Mucosa of stomach (tissue), 1 donor: ENCODE data around the gene NTM.

Source experiments
- H3K27me3 ChIP-seq: one replicate; pipeline ENCODE4 v1.7.0; 2013; ENCODE audit warnings: mild to moderate bottlenecking, low read length; ENCODE audit not compliant: control insufficient read depth, insufficient read depth
- H3K36me3 ChIP-seq: one replicate; pipeline ENCODE4 v1.7.0; 2013; ENCODE audit warnings: low read length; ENCODE audit not compliant: control insufficient read depth, insufficient read depth
- H3K4me1 ChIP-seq: one replicate; pipeline ENCODE4 v1.7.0; 2013; ENCODE audit warnings: mild to moderate bottlenecking, low read length; ENCODE audit not compliant: control insufficient read depth, insufficient read depth
- H3K4me3 ChIP-seq: one replicate; pipeline ENCODE4 v1.7.0; 2013; ENCODE audit warnings: low read length
- H3K9ac ChIP-seq: one replicate; pipeline ENCODE4 v1.7.0; 2013; ENCODE audit warnings: mild to moderate bottlenecking, low read length, moderate library complexity
- H3K9me3 ChIP-seq: one replicate; pipeline ENCODE4 v1.7.0; 2013; ENCODE audit warnings: mild to moderate bottlenecking, low read length, moderate library complexity; ENCODE audit not compliant: control insufficient read depth
- donor health status: Pancreatic carcinoma.

NTM gene

GRCh38 chr11:132154781-132155180, 784.4 kb downstream of the NTM start:
- Histone ChIP-seq H3K4me1 (no peaks in the 10 kb centered on the region), H3K27me3 (no peaks in the 10 kb centered on the region), H3K9ac (no peak overlapping the region), H3K4me3 (no peak overlapping the region), H3K9me3 (no peaks in the 10 kb centered on the region), H3K36me3 (no peaks in the 10 kb centered on the region)

DNA sequence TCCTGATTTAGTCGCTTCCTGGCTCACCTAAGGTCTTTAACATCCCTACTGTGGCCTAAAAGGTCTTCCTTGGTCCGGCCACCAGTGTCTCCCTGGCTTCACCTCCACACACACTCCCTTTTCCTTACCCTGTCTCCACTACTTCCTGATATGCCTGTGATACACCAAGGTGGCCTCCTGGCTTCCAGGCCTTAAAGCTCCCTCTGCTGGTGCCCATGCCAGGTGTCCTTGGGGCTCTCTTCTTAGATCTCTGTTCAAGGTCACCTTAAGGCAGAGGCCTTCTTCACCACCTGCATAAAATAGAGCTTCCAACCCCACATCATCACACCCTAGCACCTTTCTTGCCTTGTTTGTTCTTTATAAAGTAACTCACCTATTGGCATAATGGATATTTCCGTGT, 787.7 kb downstream of the NTM start:
- Histone ChIP-seq H3K9me3 (no peaks in the 10 kb centered on the region), H3K27me3 (no peaks in the 10 kb centered on the region), H3K4me1 (no peaks in the 10 kb centered on the region), H3K9ac (no peak overlapping the region), H3K36me3 (no peaks in the 10 kb centered on the region), H3K4me3 (no peak overlapping the region)

DNA sequence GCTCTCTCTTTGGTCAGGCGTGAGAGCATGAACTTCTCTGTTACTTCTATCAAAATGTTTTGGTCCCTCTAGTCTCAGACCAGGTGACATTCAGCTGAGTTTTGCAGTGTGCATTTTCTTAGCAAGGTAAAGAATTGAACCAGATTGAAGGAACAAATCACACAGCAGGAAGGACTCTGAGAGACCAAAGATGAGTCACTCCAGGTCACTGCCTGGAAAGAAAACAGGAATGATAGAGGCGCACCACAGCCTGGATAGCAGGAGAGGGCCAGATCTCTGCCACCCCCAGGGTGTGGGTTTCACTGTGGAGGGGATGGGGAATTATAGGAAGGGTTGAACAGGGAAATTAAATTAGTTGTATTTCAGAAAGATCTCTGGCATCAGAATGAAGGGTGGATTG, 788.3 kb downstream of the NTM start:
- Histone ChIP-seq H3K4me3 (no peak overlapping the region), H3K36me3 (no peaks in the 10 kb centered on the region), H3K9me3 (no peaks in the 10 kb centered on the region), H3K4me1 (no peaks in the 10 kb centered on the region), H3K27me3 (no peaks in the 10 kb centered on the region), H3K9ac (no peak overlapping the region)

DNA sequence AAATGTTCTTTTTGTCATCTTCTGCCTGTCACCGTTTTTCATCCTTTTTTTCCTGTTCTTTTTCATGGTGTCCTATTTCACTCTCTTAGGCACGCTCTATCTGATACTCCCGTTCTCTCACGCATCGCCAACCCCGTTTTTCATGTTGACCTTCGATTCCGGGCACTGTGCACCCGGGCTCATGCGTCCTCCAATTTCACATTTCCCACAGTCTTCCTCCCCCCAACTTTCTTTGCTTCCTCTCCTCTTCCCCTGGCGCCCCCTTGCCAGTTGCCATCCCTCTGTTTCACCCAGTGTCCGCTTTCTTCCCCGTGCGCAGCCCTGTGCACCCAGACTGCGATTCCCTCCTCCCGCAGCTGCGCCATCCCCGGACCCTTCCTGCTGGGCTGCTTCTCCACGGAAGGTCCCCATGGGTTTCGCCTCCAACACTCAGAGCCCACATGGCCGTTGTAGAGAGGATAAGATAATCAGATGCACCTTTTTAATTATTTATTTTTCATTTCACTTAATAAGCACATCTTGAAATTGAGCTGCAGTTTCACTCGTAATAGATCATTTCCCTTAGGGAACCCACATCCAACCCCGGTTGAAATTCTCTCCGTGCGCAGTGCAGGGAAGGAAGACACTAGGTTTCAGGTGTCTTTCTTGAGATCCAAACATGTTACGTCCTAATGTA, 791.1 kb downstream of the NTM start:
- Histone ChIP-seq H3K36me3 (no peaks in the 10 kb centered on the region), H3K9ac (no peak overlapping the region), H3K9me3 (no peaks in the 10 kb centered on the region), H3K4me3 (no peak overlapping the region), H3K4me1 (no peaks in the 10 kb centered on the region), H3K27me3 (no peaks in the 10 kb centered on the region)

DNA sequence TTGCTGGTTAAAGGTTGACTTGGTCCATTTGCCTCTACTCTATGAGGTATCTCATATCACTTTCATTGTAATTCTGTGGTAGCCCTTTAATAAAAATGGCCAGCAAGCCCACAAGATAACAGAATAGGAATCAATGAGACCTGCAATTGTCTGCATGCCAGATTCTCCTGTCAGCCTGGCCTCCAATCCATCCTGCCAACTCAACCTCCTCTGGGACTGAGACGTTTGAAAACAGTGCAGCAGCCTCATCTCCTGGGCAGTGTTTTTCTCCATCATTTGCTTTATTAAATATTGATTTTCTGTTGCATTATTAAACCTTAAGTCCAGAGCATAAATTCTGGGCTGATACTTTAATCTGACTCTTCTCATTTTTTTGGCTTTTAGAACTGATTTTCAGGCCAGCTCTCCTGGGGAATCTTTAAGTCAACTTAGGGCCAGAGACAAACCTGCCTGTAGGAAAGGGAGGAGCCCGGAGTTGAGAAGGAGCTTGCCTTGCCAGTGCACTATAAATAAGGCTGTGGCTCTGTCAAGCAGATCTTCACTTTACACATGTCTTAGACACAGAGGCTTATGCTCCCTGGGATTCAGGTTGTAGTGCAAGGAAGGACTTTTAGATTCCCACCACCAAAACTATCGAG, 798.0 kb downstream of the NTM start:
- no peaks in the 10 kb centered on the region for H3K4me1 ChIP-seq
- H3K9me3 ChIP-seq, result no peaks in the 10 kb centered on the region
- H3K9ac ChIP-seq, result no peak overlapping the region
- no peak overlapping the region for H3K4me3 ChIP-seq
- H3K36me3 ChIP-seq, result no peaks in the 10 kb centered on the region
- H3K27me3 ChIP-seq, result no peaks in the 10 kb centered on the region

GRCh38 chr11:132171031-132171430, 800.6 kb downstream of the NTM start:
- H3K9ac ChIP-seq, result no peak overlapping the region
- no peak overlapping the region for H3K4me3 ChIP-seq
- H3K27me3 ChIP-seq, result no peaks in the 10 kb centered on the region
- H3K4me1 ChIP-seq, result no peaks in the 10 kb centered on the region
- H3K36me3 ChIP-seq, result no peaks in the 10 kb centered on the region
- no peaks in the 10 kb centered on the region for H3K9me3 ChIP-seq

DNA sequence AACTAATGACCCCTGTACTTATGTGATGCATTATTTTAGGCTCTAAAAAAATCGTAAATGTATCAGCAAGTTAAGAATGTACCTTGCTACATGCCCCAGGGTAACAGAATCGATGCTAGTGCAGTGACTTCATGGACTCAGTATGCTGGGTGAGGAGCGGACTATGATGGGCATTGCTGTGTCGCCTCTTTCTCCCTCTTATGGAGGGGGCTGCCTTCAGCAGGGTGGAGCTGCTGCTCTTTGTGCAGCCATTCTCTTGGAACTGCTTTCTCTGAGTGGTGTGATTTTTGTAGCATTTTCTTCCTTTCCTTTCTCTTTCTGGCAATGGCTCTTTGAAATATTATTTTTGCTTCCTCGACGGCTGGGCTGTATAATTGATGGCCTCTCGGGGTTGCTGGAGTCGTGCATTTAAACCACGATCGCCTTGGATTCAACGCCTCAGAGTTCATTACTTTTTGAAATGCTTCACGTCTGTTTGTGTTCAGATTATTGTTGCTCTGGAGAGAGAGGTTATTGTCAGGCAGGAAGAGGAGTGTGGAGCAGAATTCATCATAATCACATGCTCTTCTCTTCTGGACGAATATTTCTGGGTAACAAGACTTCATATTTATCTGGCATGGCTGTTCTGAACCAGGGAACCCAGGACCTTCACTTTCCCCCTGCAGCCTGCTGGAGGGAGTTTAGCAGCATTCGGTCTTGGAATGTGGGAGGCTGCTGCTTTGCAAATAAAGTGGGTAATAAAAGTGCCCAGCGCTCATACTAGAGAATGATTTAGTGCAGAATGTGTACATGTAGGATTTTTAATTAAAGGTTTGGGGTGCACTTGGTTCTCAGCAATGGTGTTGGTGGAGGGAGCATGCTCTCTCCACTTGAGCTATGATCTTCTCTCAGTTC, 804.2 kb downstream of the NTM start:
- H3K9me3 ChIP-seq, result no peaks in the 10 kb centered on the region
- H3K36me3 ChIP-seq, result no peaks in the 10 kb centered on the region
- no peaks in the 10 kb centered on the region for H3K4me1 ChIP-seq
- no peak overlapping the region for H3K4me3 ChIP-seq
- H3K9ac ChIP-seq, result no peak overlapping the region
- H3K27me3 ChIP-seq, result no peaks in the 10 kb centered on the region

DNA sequence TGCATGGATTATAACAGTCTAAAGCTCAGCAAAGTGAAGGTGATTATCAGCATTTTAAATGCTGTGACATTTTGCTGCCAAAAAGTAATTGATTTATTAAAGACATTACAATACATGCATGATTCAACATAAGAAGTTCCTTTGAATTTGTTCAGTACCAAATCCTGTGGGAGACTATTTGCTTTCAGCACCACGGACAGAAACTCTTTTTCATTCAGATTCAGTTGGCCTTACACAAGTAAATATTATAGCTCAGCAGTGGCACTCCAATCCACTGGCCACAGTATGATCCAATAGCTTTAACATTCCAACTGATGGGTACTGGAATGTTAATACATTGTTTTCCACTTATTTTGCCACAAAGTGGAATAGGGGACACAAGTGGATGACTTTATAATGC, 806.7 kb downstream of the NTM start:
- no peaks in the 10 kb centered on the region for H3K27me3 ChIP-seq
- H3K4me3 ChIP-seq, result no peak overlapping the region
- no peaks in the 10 kb centered on the region for H3K4me1 ChIP-seq
- H3K36me3 ChIP-seq, result no peaks in the 10 kb centered on the region
- H3K9me3 ChIP-seq, result no peaks in the 10 kb centered on the region
- H3K9ac ChIP-seq, result no peak overlapping the region

DNA sequence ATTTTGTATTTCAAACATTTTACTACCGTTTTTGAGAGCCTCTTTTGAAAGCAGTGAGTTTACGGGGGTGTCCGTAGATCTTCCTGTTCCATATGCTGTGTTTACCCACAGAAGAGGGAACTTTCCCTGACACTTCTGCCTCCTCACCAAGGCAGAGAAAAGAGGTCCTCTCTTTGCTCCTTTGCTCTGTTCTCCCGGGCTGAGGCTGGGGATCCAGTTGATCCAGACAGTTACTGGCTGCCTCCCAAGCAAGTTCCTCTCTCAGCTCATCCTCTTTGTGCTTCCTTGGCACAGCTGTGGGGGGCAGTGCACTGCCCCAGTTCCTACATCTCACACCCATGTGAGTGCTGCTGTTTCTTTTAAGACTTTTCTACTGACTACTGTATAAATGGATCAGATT, 813.7 kb downstream of the NTM start:
- H3K36me3 ChIP-seq, result no peaks in the 10 kb centered on the region
- H3K9ac ChIP-seq, result no peak overlapping the region
- no peaks in the 10 kb centered on the region for H3K4me1 ChIP-seq
- no peak overlapping the region for H3K4me3 ChIP-seq
- no peaks in the 10 kb centered on the region for H3K27me3 ChIP-seq
- no peaks in the 10 kb centered on the region for H3K9me3 ChIP-seq

- Histone ChIP-seq H3K4me1 (no peaks in the 10 kb centered on the region), H3K9ac (no peak overlapping the region), H3K27me3 (no peaks in the 10 kb centered on the region), H3K4me3 (no peak overlapping the region), H3K36me3 (no peaks in the 10 kb centered on the region), H3K9me3 (no peaks in the 10 kb centered on the region)
These were observed 815.5 kb downstream of the NTM start for GRCh38 chr11:132185726-132186592.

- no peaks in the 10 kb centered on the region for H3K36me3 ChIP-seq
- no peak overlapping the region for H3K4me3 ChIP-seq
- H3K27me3 ChIP-seq, result no peaks in the 10 kb centered on the region
- no peak overlapping the region for H3K9ac ChIP-seq
- no peaks in the 10 kb centered on the region for H3K4me1 ChIP-seq
- H3K9me3 ChIP-seq, result no peaks in the 10 kb centered on the region
These were observed 816.3 kb downstream of the NTM start for GRCh38 chr11:132186699-132187098.
